AG09309 (cell line): ENCODE results near the gene SMURF1.

ENCODE experiments used
- DNase-seq: peaks from one replicate; pipeline ENCODE4 v3.0.0-alpha.2; 2010; ENCODE audit warnings: low read depth
- H3K4me3 ChIP-seq: 2 replicates; pipeline ENCODE4 v1.5.1; 2011; ENCODE audit warnings: mild to moderate bottlenecking, low read depth, low read length, moderate library complexity; ENCODE audit not compliant: control insufficient read depth
- CTCF ChIP-seq: IDR thresholded peaks from 2 replicates; pipeline ENCODE4 v1.5.1; 2011; ENCODE audit warnings: mild to moderate bottlenecking, low read depth, low read length, inconsistent platforms; ENCODE audit not compliant: insufficient read depth, control insufficient read depth; ENCODE audit errors: missing control alignments

The SMURF1 gene

DNA sequence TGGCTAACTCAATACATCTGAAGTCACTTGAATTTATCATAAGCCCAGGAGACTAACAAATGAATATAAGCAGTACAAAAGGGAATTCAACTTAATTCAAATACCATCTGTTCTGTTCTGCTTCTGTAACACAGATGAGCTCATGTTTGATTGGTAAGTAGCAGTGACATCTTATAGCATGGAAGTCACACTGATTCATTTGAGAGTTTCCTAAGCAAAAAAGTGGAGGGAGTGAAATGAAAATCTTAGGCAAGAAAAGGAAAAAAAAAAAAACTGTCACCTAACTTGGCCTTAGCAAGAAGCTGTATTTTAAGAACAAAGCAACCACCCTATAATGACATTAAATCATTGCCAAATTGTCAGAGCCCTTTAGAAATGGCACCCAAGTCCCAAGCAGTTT lies 49.5 kb downstream of the SMURF1 start:
- DNase-seq: no peak
- no peak overlapping the region for H3K4me3 ChIP-seq
- TF ChIP-seq CTCF: no peak

DNA sequence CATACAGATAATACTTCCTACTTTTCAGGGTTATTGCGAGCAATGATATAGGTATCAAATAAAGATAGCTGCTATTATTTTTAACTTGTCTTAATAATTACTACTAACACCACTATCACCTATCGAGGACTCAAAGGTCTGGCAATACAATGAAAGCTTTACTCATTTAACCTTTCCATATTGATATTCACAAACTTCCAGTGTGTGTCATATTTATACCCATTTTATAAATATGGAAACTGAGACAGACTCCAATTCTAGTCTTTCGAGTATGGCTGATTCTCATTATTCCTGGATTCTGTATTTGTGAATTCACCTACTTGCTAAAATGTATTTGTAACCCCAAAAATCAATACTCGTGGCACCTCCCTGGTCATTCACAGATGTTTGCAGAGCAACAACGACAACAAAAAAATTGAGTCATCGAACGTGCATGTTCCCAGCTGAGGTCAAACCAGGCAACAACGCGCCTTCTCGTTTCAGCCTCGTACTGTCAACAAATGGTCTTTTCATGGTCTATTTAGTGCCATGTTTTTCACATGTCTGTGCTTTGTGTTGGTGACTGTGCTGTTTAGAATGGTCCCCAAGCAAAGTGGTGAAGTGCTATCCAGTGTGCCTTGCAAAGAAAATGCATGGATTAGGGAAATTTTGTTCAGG lies 51.7 kb downstream of the SMURF1 start:
- no peak overlapping the region for H3K4me3 ChIP-seq
- TF ChIP-seq CTCF: no peak
- DNase-seq: no peak

DNA sequence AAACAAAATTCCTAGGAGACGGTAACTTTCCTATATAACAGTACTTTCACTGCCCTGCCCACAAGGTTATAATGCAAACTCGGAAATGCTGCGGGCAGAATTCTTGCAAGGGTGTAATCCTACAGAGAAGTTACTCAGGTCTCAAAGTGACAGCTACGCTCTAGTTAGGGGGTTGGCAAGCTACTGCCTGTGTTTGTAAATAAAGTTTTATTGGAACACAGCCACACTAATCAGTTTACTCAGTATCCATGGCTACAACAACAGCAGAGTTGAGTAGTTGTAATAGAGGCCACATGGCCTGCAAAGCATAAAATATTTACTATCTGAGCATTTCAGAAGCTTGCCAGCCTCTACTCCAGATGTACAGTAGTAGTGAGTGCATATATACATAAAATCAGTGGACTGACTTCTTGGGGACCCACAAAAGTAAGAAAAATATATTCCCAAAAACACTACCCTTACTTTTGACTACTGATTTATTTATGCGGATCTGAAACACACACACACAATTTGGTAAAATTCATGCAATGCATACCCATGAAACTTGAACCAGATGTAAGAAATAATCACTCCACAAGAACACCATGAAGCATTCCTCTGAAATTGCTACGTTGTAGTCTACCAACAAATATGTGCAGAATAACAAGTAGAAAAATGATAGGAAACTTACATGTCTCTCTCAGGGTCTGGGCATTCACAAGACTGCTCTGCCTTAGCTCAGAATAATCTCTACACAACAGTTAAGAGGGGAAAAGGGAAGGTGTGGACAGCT lies 53.0 kb downstream of the SMURF1 start:
- no peak for DNase-seq
- no peak overlapping the region for H3K4me3 ChIP-seq
- no peak for TF ChIP-seq CTCF

- no peak for TF ChIP-seq CTCF
- DNase-seq: no peak
- no peak overlapping the region for H3K4me3 ChIP-seq
Measured at GRCh38 chr7:99089914-99090629, 53.8 kb downstream of the SMURF1 start.

GRCh38 chr7:99086944-99087343 lies 57.0 kb downstream of the SMURF1 start:
- DNase-seq: no peak
- H3K4me3 ChIP-seq: no peak overlapping the region
- TF ChIP-seq CTCF: no peak

- no peak overlapping the region for H3K4me3 ChIP-seq
- DNase-seq: no peak
- no peak for TF ChIP-seq CTCF
Measured at GRCh38 chr7:99086532-99086931, 57.4 kb downstream of the SMURF1 start.
